CD4-positive, alpha-beta T cell (primary cell): ENCODE data around the gene GSE1. TPM values are rescaled to one million over a fixed set of nuclear protein-coding genes. Genes with fewer than 3 reads are reported as not detected.

Experiments used
- ATAC-seq: fragments of 200-7000 bp; cut with Tn5 transposase; one replicate; pipeline ENCODE4 v1.10.0; 2022; ENCODE audit warnings: mild to moderate bottlenecking; ENCODE audit not compliant: poor library complexity
- CTCF ChIA-PET: fragments of 350-600 bp; sonication (Branson Sonifier 250); formaldehyde crosslinking; loops from one replicate; lab custom pipeline; 2021; ENCODE audit warnings: antibody characterized with exemption, inconsistent platforms; lab: Charles Lee
- POLR2A ChIA-PET: fragments of 350-600 bp; sonication (Branson Sonifier 250); formaldehyde crosslinking; loops from one replicate; lab custom pipeline; 2021; ENCODE audit warnings: antibody characterized with exemption, inconsistent platforms; lab: Charles Lee
- DNase-seq, 14 experiments: peaks; one replicate each; pipeline ENCODE4 v3.0.0-alpha.2; 2013 to 2020; ENCODE audit warnings: mixed read lengths in 2 of 14
- H3K27ac ChIP-seq, 2 donors: one replicate each; pipeline versions ENCODE4 v1.5.1 to v1.7.0; 2013; ENCODE audit warnings: low read length in 2 of 2, low read depth in 1 of 2, mild to moderate bottlenecking in 1 of 2
- H3K27me3 ChIP-seq, 2 experiments: 1 replicate in 1 of 2; 2 replicates in 1 of 2; pipeline versions ENCODE4 v1.6.1 to v1.7.0; 2013; ENCODE audit warnings: low read length in 2 of 2, control low read depth in 1 of 2, mild to moderate bottlenecking in 1 of 2, moderate library complexity in 1 of 2; ENCODE audit not compliant: insufficient read depth in 2 of 2, control insufficient read depth in 1 of 2
- H3K36me3 ChIP-seq: one replicate; pipeline ENCODE4 v1.6.1; 2013; ENCODE audit warnings: low read length, control low read depth; ENCODE audit not compliant: insufficient read depth
- H3K4me1 ChIP-seq: one replicate; pipeline ENCODE4 v1.6.1; 2013; ENCODE audit warnings: low read length, control low read depth; ENCODE audit not compliant: insufficient read depth
- H3K4me3 ChIP-seq: one replicate; pipeline ENCODE4 v1.5.1; 2013; ENCODE audit warnings: mild to moderate bottlenecking, low read length, moderate library complexity
- H3K9me3 ChIP-seq, 2 experiments: 1 replicate in 1 of 2; 2 replicates in 1 of 2; pipeline versions ENCODE4 v1.6.1 to v1.7.0; 2013; ENCODE audit warnings: low read length in 2 of 2, mild to moderate bottlenecking in 2 of 2, control low read depth in 1 of 2, moderate library complexity in 1 of 2; ENCODE audit not compliant: control insufficient read depth in 1 of 2, insufficient read depth in 1 of 2
- H3K27ac Mint-ChIP-seq: one replicate; pipeline ENCODE4 v1.8.0; 2020; ENCODE audit warnings: mixed read lengths
- H3K27me3 Mint-ChIP-seq: one replicate; pipeline ENCODE4 v1.8.0; 2021; ENCODE audit warnings: mixed read lengths
- H3K36me3 Mint-ChIP-seq: one replicate; pipeline ENCODE4 v1.8.0; 2021; ENCODE audit warnings: low read depth, mixed read lengths
- H3K4me1 Mint-ChIP-seq: one replicate; pipeline ENCODE4 v1.8.0; 2021; ENCODE audit warnings: low read depth, mixed read lengths
- H3K4me3 Mint-ChIP-seq: one replicate; pipeline ENCODE4 v1.8.0; 2020; ENCODE audit warnings: mild to moderate bottlenecking, mixed read lengths
- H3K9me3 Mint-ChIP-seq: one replicate; pipeline ENCODE4 v1.8.0; 2020; ENCODE audit warnings: mixed read lengths
- intact Hi-C, 2 experiments: fragments of 100-400 bp; cut with DNase I in 1 of 2; cut with micrococcal nuclease in 1 of 2; formaldehyde crosslinking; loops; one replicate each; pipeline versions ENCODE4 v1.15.1 to v1.9.0; 2023 to 2025; cut with DNase I, micrococcal nuclease
- total RNA-seq, 174 experiments: library from RNA in 2 of 174; stranded (reverse) in 2 of 174; gene quantifications; one replicate each; pipeline ENCODE4 v1.2.3 and lab custom pipeline; 2021 to 2026
- TF ChIP-seq, protein P1 (sequence below): fragments of 200-600 bp; IDR thresholded peaks from one replicate; pipeline ENCODE4 v1.8.0; 2022; ENCODE audit warnings: antibody characterized with exemption, mild to moderate bottlenecking

Gene GSE1
- total RNA-seq, 2 experiments from 2014 or later = 11.7 to 13.7 TPM

DNA sequence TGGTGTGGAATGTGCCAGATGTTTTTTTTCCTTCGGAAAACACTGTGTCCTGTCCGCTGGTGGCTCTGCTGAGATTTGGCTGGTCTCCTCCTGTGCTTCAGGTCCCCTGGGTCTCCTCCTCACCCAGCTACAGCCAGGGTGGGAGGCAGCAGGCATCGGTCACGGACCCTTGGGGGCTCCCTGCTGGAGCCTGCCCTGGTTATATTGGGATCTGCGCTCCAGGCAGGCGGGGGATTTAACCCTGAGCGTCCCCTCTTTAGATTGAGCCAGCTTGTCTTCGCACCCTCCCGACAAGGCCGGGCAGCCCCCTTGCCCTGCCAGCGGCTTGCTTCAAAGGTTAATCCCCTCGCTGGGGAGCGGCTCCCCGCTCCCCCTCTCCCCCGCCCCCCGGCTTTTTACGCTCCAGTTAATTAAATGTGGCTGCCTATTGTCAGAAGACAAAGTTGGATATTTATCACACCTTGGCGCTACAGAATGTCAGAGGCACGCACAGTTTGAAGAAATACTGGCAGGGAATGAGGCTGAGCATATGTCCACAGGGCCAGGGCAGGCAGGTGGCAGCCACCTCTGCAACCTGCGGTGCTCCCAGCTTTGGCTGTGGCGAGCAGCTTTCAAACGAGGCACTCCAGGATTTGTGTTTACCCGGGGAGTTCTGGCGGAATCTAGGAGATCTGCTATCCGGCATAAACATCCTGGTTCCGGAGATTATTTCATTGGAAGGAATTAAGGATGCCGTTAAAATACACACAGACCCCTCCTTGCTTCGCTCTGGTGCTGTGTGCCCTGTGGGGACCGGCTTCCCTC lies 38.2 kb upstream of the GSE1 start:
- intact Hi-C loops = no loop called here
- no peak overlapping the region for H3K4me3 ChIP-seq
- peaks cover 3% of the 10 kb centered on the region for H3K36me3 ChIP-seq
- TF ChIP-seq, protein P1, sequence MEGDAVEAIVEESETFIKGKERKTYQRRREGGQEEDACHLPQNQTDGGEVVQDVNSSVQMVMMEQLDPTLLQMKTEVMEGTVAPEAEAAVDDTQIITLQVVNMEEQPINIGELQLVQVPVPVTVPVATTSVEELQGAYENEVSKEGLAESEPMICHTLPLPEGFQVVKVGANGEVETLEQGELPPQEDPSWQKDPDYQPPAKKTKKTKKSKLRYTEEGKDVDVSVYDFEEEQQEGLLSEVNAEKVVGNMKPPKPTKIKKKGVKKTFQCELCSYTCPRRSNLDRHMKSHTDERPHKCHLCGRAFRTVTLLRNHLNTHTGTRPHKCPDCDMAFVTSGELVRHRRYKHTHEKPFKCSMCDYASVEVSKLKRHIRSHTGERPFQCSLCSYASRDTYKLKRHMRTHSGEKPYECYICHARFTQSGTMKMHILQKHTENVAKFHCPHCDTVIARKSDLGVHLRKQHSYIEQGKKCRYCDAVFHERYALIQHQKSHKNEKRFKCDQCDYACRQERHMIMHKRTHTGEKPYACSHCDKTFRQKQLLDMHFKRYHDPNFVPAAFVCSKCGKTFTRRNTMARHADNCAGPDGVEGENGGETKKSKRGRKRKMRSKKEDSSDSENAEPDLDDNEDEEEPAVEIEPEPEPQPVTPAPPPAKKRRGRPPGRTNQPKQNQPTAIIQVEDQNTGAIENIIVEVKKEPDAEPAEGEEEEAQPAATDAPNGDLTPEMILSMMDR = no peak
- H3K36me3 Mint-ChIP-seq = no peaks in the 10 kb centered on the region
- H3K27me3 Mint-ChIP-seq = no peaks in the 10 kb centered on the region
- no peaks in the 10 kb centered on the region for H3K27me3 ChIP-seq
- no peak overlapping the region for H3K27ac ChIP-seq
- H3K9me3 ChIP-seq = peaks cover 0 to under 1% of the 10 kb centered on the region in 2 experiments
- H3K9me3 Mint-ChIP-seq = no peaks in the 10 kb centered on the region
- H3K4me1 ChIP-seq = peaks cover 44% of the 10 kb centered on the region
- H3K4me3 Mint-ChIP-seq = no peak overlapping the region
- ChIA-PET POLR2A (no interaction called here), CTCF (interaction anchor here (0.6 kb wide), 1 partner anchor 76 kb away, joined by 5 read pairs; no protein-coding TSS in a partner anchor)
- H3K27ac Mint-ChIP-seq = no peak overlapping the region
- ATAC-seq (no peak), DNase-seq (no peak)
- peaks cover 43% of the 10 kb centered on the region for H3K4me1 Mint-ChIP-seq

DNA sequence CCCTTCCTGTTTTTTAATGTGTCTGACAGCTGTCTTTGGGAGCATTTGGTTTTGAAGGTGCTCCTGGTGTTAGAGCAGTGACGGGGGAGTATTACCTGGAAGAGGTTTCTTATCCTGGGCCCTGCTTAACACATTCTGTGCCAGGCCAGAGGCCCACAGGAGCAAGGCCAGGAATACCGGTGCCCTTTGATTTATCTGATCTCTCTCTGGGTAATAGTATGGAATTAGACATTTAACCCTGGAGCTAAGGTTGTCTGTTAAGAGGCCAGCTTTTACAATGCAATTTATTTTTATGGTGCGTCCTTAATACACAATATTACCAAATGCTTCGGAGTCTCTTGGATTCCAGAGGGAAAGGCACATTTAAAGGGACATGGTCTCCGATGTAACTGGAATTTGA lies 37.2 kb upstream of the GSE1 start:
- Histone ChIP-seq H3K9me3 (peaks cover 0 to 7% of the 10 kb centered on the region in 2 experiments), H3K4me1 (peaks cover 33% of the 10 kb centered on the region), H3K27ac (no peak overlapping the region), H3K4me3 (no peak overlapping the region), H3K36me3 (peaks cover 3% of the 10 kb centered on the region), H3K27me3 (no peaks in the 10 kb centered on the region)
- intact Hi-C loops = no loop called here
- no peak overlapping the region for H3K27ac Mint-ChIP-seq
- no peak for ATAC-seq
- POLR2A ChIA-PET = no interaction called here
- CTCF ChIA-PET = no interaction called here
- TF ChIP-seq, protein P1 = no peak
- no peak for DNase-seq
- H3K27me3 Mint-ChIP-seq = no peaks in the 10 kb centered on the region
- no peaks in the 10 kb centered on the region for H3K36me3 Mint-ChIP-seq
- no peak overlapping the region for H3K4me3 Mint-ChIP-seq
- peaks cover 33% of the 10 kb centered on the region for H3K4me1 Mint-ChIP-seq
- no peaks in the 10 kb centered on the region for H3K9me3 Mint-ChIP-seq

DNA sequence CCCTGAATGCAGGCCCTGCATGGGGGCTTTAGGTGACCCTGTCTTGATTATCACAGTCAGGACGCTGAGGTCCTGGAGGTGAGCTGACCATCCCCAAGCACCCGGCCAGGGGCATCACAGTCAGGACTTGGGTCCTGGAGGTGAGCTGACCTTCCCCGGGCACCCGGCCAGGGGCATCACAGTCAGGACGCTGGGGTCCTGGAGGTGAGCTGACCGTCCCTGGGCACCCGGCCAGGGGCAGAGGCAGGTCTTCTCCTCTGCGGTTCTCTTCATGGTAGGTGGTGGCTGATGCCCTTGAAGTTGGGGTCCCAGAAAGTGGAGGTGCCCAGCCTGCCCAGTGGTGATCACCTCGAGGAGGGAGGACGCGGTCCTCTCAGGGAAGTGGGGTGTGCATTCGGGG lies 36.2 kb upstream of the GSE1 start:
- intact Hi-C loops = no loop called here
- no peak overlapping the region for H3K27ac ChIP-seq
- peaks cover 3% of the 10 kb centered on the region for H3K36me3 ChIP-seq
- H3K4me3 ChIP-seq = no peak overlapping the region
- Mint-ChIP-seq H3K27ac (no peak overlapping the region), H3K36me3 (no peaks in the 10 kb centered on the region), H3K27me3 (no peaks in the 10 kb centered on the region), H3K4me3 (no peak overlapping the region), H3K4me1 (peaks cover 23% of the 10 kb centered on the region), H3K9me3 (no peaks in the 10 kb centered on the region)
- DNase-seq (no peak), ATAC-seq (no peak)
- TF ChIP-seq, protein P1 = no peak
- peaks cover 23% of the 10 kb centered on the region for H3K4me1 ChIP-seq
- no peaks in the 10 kb centered on the region for H3K27me3 ChIP-seq
- POLR2A ChIA-PET = no interaction called here
- CTCF ChIA-PET = interaction anchor here (1.1 kb wide), 1 partner anchor 156 kb away, joined by 3 read pairs; no protein-coding TSS in a partner anchor
- peaks cover 0 to 7% of the 10 kb centered on the region in 2 experiments for H3K9me3 ChIP-seq
